GM23338 (cell line): ENCODE measurements around the gene TMEM242.

Experiments used
- CREB1 ChIP-seq: fragments of 250-450 bp; sonication (Bioruptor Pico); IDR thresholded peaks from 2 replicates; pipeline ENCODE4 v1.5.0; 2020; ENCODE audit warnings: low read depth, mild to moderate bottlenecking, moderate library complexity
- EZH2 ChIP-seq: fragments of 200-600 bp; sonication (generic); IDR thresholded peaks from one replicate; pipeline ENCODE4 v1.8.0; 2017; ENCODE audit warnings: antibody characterized with exemption, mild to moderate bottlenecking, low read depth; ENCODE audit not compliant: unreplicated experiment
- EZH2phosphoT487 ChIP-seq: fragments of 200-600 bp; sonication (generic); IDR thresholded peaks from one replicate; pipeline ENCODE4 v1.8.1; 2018; ENCODE audit warnings: antibody characterized with exemption; ENCODE audit not compliant: unreplicated experiment
- JUNB ChIP-seq: IDR thresholded peaks from one replicate; pipeline ENCODE4 v1.6.1; 2016; ENCODE audit warnings: antibody characterized with exemption; ENCODE audit not compliant: unreplicated experiment
- NANOG ChIP-seq: IDR thresholded peaks from 2 replicates; pipeline ENCODE4 v1.6.1; 2016; ENCODE audit warnings: antibody characterized with exemption, borderline replicate concordance
- POLR2AphosphoS5 ChIP-seq: IDR thresholded peaks from 2 replicates; pipeline ENCODE4 v1.6.1; 2016; ENCODE audit warnings: antibody characterized with exemption, low read depth
- STAT1 ChIP-seq: IDR thresholded peaks from one replicate; pipeline ENCODE4 v1.6.1; 2016; ENCODE audit warnings: antibody characterized with exemption; ENCODE audit not compliant: unreplicated experiment
- ZNF114 ChIP-seq: fragments of 250-450 bp; sonication (Bioruptor Pico); IDR thresholded peaks from 2 replicates; pipeline ENCODE4 v1.5.0; 2020; ENCODE audit warnings: mild to moderate bottlenecking, moderate library complexity
- ZNF331 ChIP-seq: fragments of 250-450 bp; sonication (Bioruptor Pico); IDR thresholded peaks from 2 replicates; pipeline ENCODE4 v1.5.0; 2020; ENCODE audit warnings: low read depth, mild to moderate bottlenecking, moderate library complexity
- TF ChIP-seq, protein P1 (sequence below), 2 experiments: fragments of 200-600 bp in 1 of 2; sonication (generic) in 1 of 2; conservative IDR thresholded peaks; 2 replicates each; pipeline versions ENCODE4 v1.5.1 to v1.6.1; 2016 to 2017; ENCODE audit warnings: antibody characterized with exemption in 2 of 2, low read depth in 2 of 2, mild to moderate bottlenecking in 2 of 2, moderate library complexity in 1 of 2
- TF ChIP-seq, protein P2 (sequence below): IDR thresholded peaks from one replicate; pipeline ENCODE4 v1.6.1; 2018; ENCODE audit warnings: antibody characterized with exemption; ENCODE audit not compliant: unreplicated experiment
- TF ChIP-seq, protein P3 (sequence below): IDR thresholded peaks from 2 replicates; pipeline ENCODE4 v1.6.1; 2016; ENCODE audit warnings: antibody characterized with exemption

DNA sequence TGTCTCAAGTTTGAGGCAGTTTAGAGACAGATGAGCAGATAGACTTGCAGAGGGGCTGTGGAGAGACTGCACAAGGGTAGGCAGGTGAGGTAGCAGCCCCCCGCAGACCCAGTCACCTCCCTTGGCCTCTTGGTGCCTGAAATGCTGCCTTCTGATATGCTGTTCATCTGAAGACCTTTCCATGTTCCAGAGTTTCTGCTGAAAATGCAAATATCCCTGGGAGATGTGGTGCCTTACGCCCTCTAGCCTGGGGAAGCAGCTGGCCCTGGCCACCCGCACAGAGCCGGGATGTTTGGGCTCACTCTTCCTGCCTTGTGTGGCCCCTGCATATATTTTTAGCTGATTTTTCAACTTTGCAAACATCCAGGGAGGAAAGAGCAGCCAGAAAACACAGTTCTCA lies 51.4 kb downstream of the TMEM242 start:
- TF ChIP-seq POLR2AphosphoS5 = no peak
- TF ChIP-seq, protein P1, sequence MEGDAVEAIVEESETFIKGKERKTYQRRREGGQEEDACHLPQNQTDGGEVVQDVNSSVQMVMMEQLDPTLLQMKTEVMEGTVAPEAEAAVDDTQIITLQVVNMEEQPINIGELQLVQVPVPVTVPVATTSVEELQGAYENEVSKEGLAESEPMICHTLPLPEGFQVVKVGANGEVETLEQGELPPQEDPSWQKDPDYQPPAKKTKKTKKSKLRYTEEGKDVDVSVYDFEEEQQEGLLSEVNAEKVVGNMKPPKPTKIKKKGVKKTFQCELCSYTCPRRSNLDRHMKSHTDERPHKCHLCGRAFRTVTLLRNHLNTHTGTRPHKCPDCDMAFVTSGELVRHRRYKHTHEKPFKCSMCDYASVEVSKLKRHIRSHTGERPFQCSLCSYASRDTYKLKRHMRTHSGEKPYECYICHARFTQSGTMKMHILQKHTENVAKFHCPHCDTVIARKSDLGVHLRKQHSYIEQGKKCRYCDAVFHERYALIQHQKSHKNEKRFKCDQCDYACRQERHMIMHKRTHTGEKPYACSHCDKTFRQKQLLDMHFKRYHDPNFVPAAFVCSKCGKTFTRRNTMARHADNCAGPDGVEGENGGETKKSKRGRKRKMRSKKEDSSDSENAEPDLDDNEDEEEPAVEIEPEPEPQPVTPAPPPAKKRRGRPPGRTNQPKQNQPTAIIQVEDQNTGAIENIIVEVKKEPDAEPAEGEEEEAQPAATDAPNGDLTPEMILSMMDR (conservative IDR thresholded peaks at IDR 0.05; ENCODE audit: low read depth in 2 of 2) = 0 out of 4 replicates have a peak, but pooled peaks of 1 of the 2 experiments have one; percentile 9
- TF ChIP-seq EZH2phosphoT487 = no peak
- TF ChIP-seq ZNF114 (CRISPR knock-in tag) = no peak
- TF ChIP-seq CREB1 = no peak
- no peak for TF ChIP-seq NANOG
- TF ChIP-seq ZNF331 = no peak
- TF ChIP-seq EZH2 = no peak
- TF ChIP-seq, protein P2, sequence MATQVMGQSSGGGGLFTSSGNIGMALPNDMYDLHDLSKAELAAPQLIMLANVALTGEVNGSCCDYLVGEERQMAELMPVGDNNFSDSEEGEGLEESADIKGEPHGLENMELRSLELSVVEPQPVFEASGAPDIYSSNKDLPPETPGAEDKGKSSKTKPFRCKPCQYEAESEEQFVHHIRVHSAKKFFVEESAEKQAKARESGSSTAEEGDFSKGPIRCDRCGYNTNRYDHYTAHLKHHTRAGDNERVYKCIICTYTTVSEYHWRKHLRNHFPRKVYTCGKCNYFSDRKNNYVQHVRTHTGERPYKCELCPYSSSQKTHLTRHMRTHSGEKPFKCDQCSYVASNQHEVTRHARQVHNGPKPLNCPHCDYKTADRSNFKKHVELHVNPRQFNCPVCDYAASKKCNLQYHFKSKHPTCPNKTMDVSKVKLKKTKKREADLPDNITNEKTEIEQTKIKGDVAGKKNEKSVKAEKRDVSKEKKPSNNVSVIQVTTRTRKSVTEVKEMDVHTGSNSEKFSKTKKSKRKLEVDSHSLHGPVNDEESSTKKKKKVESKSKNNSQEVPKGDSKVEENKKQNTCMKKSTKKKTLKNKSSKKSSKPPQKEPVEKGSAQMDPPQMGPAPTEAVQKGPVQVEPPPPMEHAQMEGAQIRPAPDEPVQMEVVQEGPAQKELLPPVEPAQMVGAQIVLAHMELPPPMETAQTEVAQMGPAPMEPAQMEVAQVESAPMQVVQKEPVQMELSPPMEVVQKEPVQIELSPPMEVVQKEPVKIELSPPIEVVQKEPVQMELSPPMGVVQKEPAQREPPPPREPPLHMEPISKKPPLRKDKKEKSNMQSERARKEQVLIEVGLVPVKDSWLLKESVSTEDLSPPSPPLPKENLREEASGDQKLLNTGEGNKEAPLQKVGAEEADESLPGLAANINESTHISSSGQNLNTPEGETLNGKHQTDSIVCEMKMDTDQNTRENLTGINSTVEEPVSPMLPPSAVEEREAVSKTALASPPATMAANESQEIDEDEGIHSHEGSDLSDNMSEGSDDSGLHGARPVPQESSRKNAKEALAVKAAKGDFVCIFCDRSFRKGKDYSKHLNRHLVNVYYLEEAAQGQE = no peak
- TF ChIP-seq STAT1 = no peak
- TF ChIP-seq, protein P3, sequence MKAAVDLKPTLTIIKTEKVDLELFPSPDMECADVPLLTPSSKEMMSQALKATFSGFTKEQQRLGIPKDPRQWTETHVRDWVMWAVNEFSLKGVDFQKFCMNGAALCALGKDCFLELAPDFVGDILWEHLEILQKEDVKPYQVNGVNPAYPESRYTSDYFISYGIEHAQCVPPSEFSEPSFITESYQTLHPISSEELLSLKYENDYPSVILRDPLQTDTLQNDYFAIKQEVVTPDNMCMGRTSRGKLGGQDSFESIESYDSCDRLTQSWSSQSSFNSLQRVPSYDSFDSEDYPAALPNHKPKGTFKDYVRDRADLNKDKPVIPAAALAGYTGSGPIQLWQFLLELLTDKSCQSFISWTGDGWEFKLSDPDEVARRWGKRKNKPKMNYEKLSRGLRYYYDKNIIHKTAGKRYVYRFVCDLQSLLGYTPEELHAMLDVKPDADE = no peak
- TF ChIP-seq JUNB = no peak
